Measurements from ENCODE around the gene SBNO2.

Gene SBNO2

GRCh38 chr19:1087813-1088415 is 86.2 kb downstream of the SBNO2 start:
- no peak for DNase-seq

- no peak for DNase-seq
Measured at GRCh38 chr19:1086613-1087012, 87.5 kb downstream of the SBNO2 start.

GRCh38 chr19:1085676-1086442 is 88.2 kb downstream of the SBNO2 start:
- DNase-seq, result no peak

GRCh38 chr19:1085053-1085658 is 88.9 kb downstream of the SBNO2 start:
- no peak for DNase-seq

- DNase-seq, result no peak
Measured at GRCh38 chr19:1084024-1084868, 89.8 kb downstream of the SBNO2 start.

GRCh38 chr19:1082928-1083816 is 90.9 kb downstream of the SBNO2 start:
- DNase-seq, result no peak

- DNase-seq, result no peak
Measured at GRCh38 chr19:1082165-1082927, 91.7 kb downstream of the SBNO2 start.

GRCh38 chr19:1081301-1082164 is 92.5 kb downstream of the SBNO2 start:
- DNase-seq, result no peak

GRCh38 chr19:1080360-1081161 is 93.5 kb downstream of the SBNO2 start:
- no peak for DNase-seq

- no peak for DNase-seq
Measured at GRCh38 chr19:1079566-1080111, 94.4 kb downstream of the SBNO2 start.

- DNase-seq, result no peak
Measured at GRCh38 chr19:1076951-1077350, 97.1 kb downstream of the SBNO2 start.

GRCh38 chr19:1076046-1076386 is 98.1 kb downstream of the SBNO2 start:
- DNase-seq, result no peak

- no peak for DNase-seq
Measured at GRCh38 chr19:1074544-1075283, 99.4 kb downstream of the SBNO2 start.

- DNase-seq, result no peak
Measured at GRCh38 chr19:1073956-1074517, 100.0 kb downstream of the SBNO2 start.

GRCh38 chr19:1073063-1073955 is 100.8 kb downstream of the SBNO2 start:
- DNase-seq, result no peak

GRCh38 chr19:1072371-1073015 is 101.6 kb downstream of the SBNO2 start:
- no peak for DNase-seq

Measured in retina (tissue), 1 donor.